Measurements from ENCODE around the gene PAX2. TPM values are rescaled to one million over a fixed set of nuclear protein-coding genes. Genes with fewer than 3 reads are reported as not detected.
A peak's percentile ranks its signal among the peaks of the same experiment; 100 is the strongest.

PAX2 gene
- total and polyA plus RNA-seq, 2 donors from 2014 or later, result 28.3 to 102 TPM

GRCh38 chr10:100749059-100749308, 3.6 kb downstream of the PAX2 start:
- Histone ChIP-seq H3K9me3 (ENCODE audit: control insufficient read depth in 2 of 3, insufficient read depth in 1 of 3, low read length in 3 of 3) (no peaks in the 10 kb centered on the region), H3K36me3 (ENCODE audit: control insufficient read depth in 2 of 3, insufficient read depth in 3 of 3, low read length in 3 of 3) (peaks cover 0 to 12% (median 0%) of the 10 kb centered on the region in 3 donors), H3K4me3 (ENCODE audit: low read length in 3 of 3) (peak overlapping the region; percentile 64 to 78 (median 66)), H3K27me3 (ENCODE audit: control insufficient read depth, insufficient read depth, low read length) (peaks cover 13% of the 10 kb centered on the region), H3K9ac (ENCODE audit: low read length in 3 of 3) (peak overlapping the region; percentile 35 to 78 (median 64)), H3K27ac (ENCODE audit: low read depth in 2 of 2, low read length in 2 of 2) (peak overlapping the region in 1 of 2 donors; percentile 36), H3K4me1 (ENCODE audit: control insufficient read depth in 2 of 3, insufficient read depth in 2 of 3, low read depth in 1 of 3, low read length in 3 of 3) (peaks cover 0 to 22% (median 13%) of the 10 kb centered on the region in 3 donors)
- FAIRE-seq (no peak), DNase-seq (no peak)
- TF ChIP-seq, protein P1, sequence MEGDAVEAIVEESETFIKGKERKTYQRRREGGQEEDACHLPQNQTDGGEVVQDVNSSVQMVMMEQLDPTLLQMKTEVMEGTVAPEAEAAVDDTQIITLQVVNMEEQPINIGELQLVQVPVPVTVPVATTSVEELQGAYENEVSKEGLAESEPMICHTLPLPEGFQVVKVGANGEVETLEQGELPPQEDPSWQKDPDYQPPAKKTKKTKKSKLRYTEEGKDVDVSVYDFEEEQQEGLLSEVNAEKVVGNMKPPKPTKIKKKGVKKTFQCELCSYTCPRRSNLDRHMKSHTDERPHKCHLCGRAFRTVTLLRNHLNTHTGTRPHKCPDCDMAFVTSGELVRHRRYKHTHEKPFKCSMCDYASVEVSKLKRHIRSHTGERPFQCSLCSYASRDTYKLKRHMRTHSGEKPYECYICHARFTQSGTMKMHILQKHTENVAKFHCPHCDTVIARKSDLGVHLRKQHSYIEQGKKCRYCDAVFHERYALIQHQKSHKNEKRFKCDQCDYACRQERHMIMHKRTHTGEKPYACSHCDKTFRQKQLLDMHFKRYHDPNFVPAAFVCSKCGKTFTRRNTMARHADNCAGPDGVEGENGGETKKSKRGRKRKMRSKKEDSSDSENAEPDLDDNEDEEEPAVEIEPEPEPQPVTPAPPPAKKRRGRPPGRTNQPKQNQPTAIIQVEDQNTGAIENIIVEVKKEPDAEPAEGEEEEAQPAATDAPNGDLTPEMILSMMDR (IDR thresholded peaks at IDR 0.05; ENCODE audit: borderline replicate concordance, extremely low read depth, insufficient read depth), result no peak
- intact Hi-C loops (cut with DNase I), result no loop called here

- H3K4me3 ChIP-seq (ENCODE audit: low read length in 3 of 3), result peak overlapping the region; percentile 64 to 78 (median 66)
- H3K27ac ChIP-seq (ENCODE audit: low read depth in 2 of 2, low read length in 2 of 2), result peak overlapping the region; percentile 48 to 53
- TF ChIP-seq, protein P1 (IDR thresholded peaks at IDR 0.05; ENCODE audit: borderline replicate concordance, extremely low read depth, insufficient read depth), result no peak
- intact Hi-C loops (cut with DNase I), result no loop called here
- peaks cover 0 to 21% (median 13%) of the 10 kb centered on the region in 3 donors for H3K4me1 ChIP-seq (ENCODE audit: control insufficient read depth in 2 of 3, insufficient read depth in 2 of 3, low read depth in 1 of 3, low read length in 3 of 3)
- peak overlapping the region; percentile 35 to 78 (median 64) for H3K9ac ChIP-seq (ENCODE audit: low read length in 3 of 3)
- peaks cover 0 to 12% (median 0%) of the 10 kb centered on the region in 3 donors for H3K36me3 ChIP-seq (ENCODE audit: control insufficient read depth in 2 of 3, insufficient read depth in 3 of 3, low read length in 3 of 3)
- DNase-seq (peak in 1 of 5 donors; percentile 27), FAIRE-seq (no peak)
- peaks cover 11% of the 10 kb centered on the region for H3K27me3 ChIP-seq (ENCODE audit: control insufficient read depth, insufficient read depth, low read length)
- H3K9me3 ChIP-seq (ENCODE audit: control insufficient read depth in 2 of 3, insufficient read depth in 1 of 3, low read length in 3 of 3), result no peaks in the 10 kb centered on the region
Measured at GRCh38 chr10:100749309-100750217, 4.2 kb downstream of the PAX2 start.

DNA sequence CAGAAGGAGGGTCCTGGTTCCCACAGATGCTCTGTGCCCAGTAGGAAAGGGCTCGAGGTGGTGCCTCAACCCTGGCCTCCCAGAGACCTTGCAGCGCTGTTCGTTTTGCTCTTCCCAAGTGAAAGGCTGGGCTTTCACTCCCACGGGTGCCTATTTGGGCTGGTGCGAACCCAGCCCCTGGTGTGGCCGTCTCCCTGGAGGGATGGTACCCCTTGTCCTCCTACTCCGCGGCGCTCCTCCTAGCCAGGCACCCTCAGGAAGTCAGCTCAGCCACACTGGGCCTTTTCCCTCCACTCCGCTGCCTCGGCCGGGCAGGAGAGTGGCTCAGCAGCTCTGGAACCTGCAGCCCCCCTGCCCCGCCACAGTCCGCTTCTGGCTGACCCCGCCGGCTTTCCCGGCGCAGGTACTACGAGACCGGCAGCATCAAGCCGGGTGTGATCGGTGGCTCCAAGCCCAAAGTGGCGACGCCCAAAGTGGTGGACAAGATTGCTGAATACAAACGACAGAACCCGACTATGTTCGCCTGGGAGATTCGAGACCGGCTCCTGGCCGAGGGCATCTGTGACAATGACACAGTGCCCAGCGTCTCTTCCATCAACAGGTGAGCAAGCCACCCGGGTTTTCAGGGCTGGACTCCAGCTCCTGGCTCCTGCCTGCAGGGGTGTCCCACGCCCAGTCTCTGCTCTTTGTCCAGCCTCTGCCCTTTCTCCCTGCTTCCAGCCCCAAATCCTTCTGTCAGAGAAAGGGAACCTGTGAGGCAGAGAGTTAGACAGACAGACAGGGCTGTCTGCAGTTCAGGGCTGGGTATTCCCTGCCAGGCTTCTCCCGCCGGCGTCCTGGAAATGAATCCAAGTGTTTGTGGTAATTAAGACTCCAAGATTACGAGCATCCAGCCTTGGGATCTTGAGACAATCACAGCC, 5.2 kb downstream of the PAX2 start:
- Histone ChIP-seq H3K27ac (ENCODE audit: low read depth in 2 of 2, low read length in 2 of 2) (peak overlapping the region in 1 of 2 donors; percentile 19), H3K4me3 (ENCODE audit: low read length in 3 of 3) (peak overlapping the region; percentile 48 to 78 (median 66)), H3K9me3 (ENCODE audit: control insufficient read depth in 2 of 3, insufficient read depth in 1 of 3, low read length in 3 of 3) (no peaks in the 10 kb centered on the region), H3K4me1 (ENCODE audit: control insufficient read depth in 2 of 3, insufficient read depth in 2 of 3, low read depth in 1 of 3, low read length in 3 of 3) (peaks cover 0 to 19% (median 13%) of the 10 kb centered on the region in 3 donors), H3K9ac (ENCODE audit: low read length in 3 of 3) (peak overlapping the region in 2 of 3 donors; percentile 20 to 78), H3K27me3 (ENCODE audit: control insufficient read depth, insufficient read depth, low read length) (peaks cover 11% of the 10 kb centered on the region), H3K36me3 (ENCODE audit: control insufficient read depth in 2 of 3, insufficient read depth in 3 of 3, low read length in 3 of 3) (peaks cover 0 to 16% (median 3%) of the 10 kb centered on the region in 3 donors)
- FAIRE-seq, result no peak
- DNase-seq, result peak in 1 of 5 donors; percentile 44
- TF ChIP-seq, protein P1 (IDR thresholded peaks at IDR 0.05; ENCODE audit: borderline replicate concordance, extremely low read depth, insufficient read depth), result no peak
- intact Hi-C loops (cut with DNase I), result no loop called here
